22Rv1 (cell line): ENCODE measurements around the gene RPL19.

Source experiments
- CTCF ChIP-seq: fragments of 450-650 bp; IDR thresholded peaks from 2 replicates; pipeline ENCODE4 v1.5.1; 2017; ENCODE audit warnings: mild to moderate bottlenecking
- ZFX ChIP-seq: fragments of 450-650 bp; IDR thresholded peaks from 2 replicates; pipeline ENCODE4 v1.6.1; 2017; ENCODE audit warnings: antibody characterized with exemption, borderline replicate concordance

- TF ChIP-seq CTCF = no peak
- no peak for TF ChIP-seq ZFX
These were observed 22.1 kb downstream of the RPL19 start for GRCh38 chr17:39222151-39222550.
